H9 (cell line): ENCODE data around the gene ITPRIPL1. TPM values are rescaled to one million over a fixed set of nuclear protein-coding genes. Genes with fewer than 3 reads are reported as not detected.
A peak's percentile ranks its signal among the peaks of the same experiment; 100 is the strongest.

Experiments used
- DNase-seq: peaks from one replicate; pipeline ENCODE4 v3.0.0-alpha.2; 2017
- H2AFZ ChIP-seq: one replicate; pipeline ENCODE4 v1.6.1; 2013; ENCODE audit warnings: mild to moderate bottlenecking, low read length, control low read depth, moderate library complexity
- H2AK5ac ChIP-seq: 2 replicates; pipeline ENCODE4 v1.6.1; 2013; ENCODE audit warnings: low read length, control low read depth, mixed read lengths; ENCODE audit not compliant: insufficient read length
- H2BK120ac ChIP-seq: one replicate; pipeline ENCODE4 v1.6.1; 2013; ENCODE audit warnings: low read depth, mild to moderate bottlenecking, low read length, control low read depth, inconsistent platforms; ENCODE audit not compliant: poor library complexity, severe bottlenecking
- H2BK12ac ChIP-seq: 2 replicates; pipeline ENCODE4 v1.6.1; 2013; ENCODE audit warnings: low read length, control low read depth, mixed read lengths, low read depth; ENCODE audit not compliant: insufficient read length
- H2BK15ac ChIP-seq: 2 replicates; pipeline ENCODE4 v1.6.1; 2013; ENCODE audit warnings: low read depth, low read length, control low read depth
- H2BK20ac ChIP-seq: one replicate; pipeline ENCODE4 v1.6.1; 2013; ENCODE audit warnings: low read depth, mild to moderate bottlenecking, low read length, control low read depth, inconsistent platforms; ENCODE audit not compliant: poor library complexity, severe bottlenecking
- H2BK5ac ChIP-seq: 2 replicates; pipeline ENCODE4 v1.6.1; 2013; ENCODE audit warnings: low read length, control low read depth, mixed read lengths; ENCODE audit not compliant: insufficient read length
- H3K14ac ChIP-seq: 2 replicates; pipeline ENCODE4 v1.6.1; 2013; ENCODE audit warnings: low read length, control low read depth; ENCODE audit not compliant: insufficient read depth
- H3K18ac ChIP-seq: 2 replicates; pipeline ENCODE4 v1.6.1; 2013; ENCODE audit warnings: low read depth, mild to moderate bottlenecking, mixed read lengths, low read length, control low read depth; ENCODE audit not compliant: insufficient read length
- H3K23ac ChIP-seq: 2 replicates; pipeline ENCODE4 v1.6.1; 2013; ENCODE audit warnings: low read length, control low read depth, mixed read lengths, low read depth; ENCODE audit not compliant: insufficient read length
- H3K23me2 ChIP-seq: 2 replicates; pipeline ENCODE4 v1.6.1; 2013; ENCODE audit warnings: low read depth, mild to moderate bottlenecking, mixed read lengths, low read length, control low read depth; ENCODE audit not compliant: insufficient read length, poor library complexity, severe bottlenecking
- H3K27ac ChIP-seq: 2 replicates; pipeline ENCODE4 v1.5.1; 2013; ENCODE audit warnings: low read length, control low read depth, mixed read lengths, low read depth; ENCODE audit not compliant: insufficient read length
- H3K27me3 ChIP-seq: 2 replicates; pipeline ENCODE4 v1.6.1; 2013; ENCODE audit warnings: low read length, control low read depth, inconsistent platforms; ENCODE audit not compliant: insufficient read depth
- H3K4ac ChIP-seq: 2 replicates; pipeline ENCODE4 v1.6.1; 2013; ENCODE audit warnings: low read depth, mild to moderate bottlenecking, control low read depth, inconsistent platforms, low read length, moderate library complexity
- H3K4me1 ChIP-seq: 2 replicates; pipeline ENCODE4 v1.6.1; 2013; ENCODE audit warnings: low read length, control low read depth, inconsistent platforms; ENCODE audit not compliant: insufficient read depth
- H3K4me2 ChIP-seq: 2 replicates; pipeline ENCODE4 v1.6.1; 2013; ENCODE audit warnings: low read length, control low read depth, mixed read lengths; ENCODE audit not compliant: insufficient read length, insufficient read depth
- H3K56ac ChIP-seq: 2 replicates; pipeline ENCODE4 v1.6.1; 2013; ENCODE audit warnings: low read depth, mild to moderate bottlenecking, mixed read lengths, low read length, control low read depth; ENCODE audit not compliant: insufficient read length
- H3K79me1 ChIP-seq: 2 replicates; pipeline ENCODE4 v1.6.1; 2013; ENCODE audit warnings: low read depth, mild to moderate bottlenecking, moderate library complexity, low read length, control low read depth, inconsistent platforms; ENCODE audit not compliant: insufficient read depth, poor library complexity, severe bottlenecking
- H3K79me2 ChIP-seq: 2 replicates; pipeline ENCODE4 v1.6.1; 2013; ENCODE audit warnings: low read length, control low read depth, inconsistent platforms; ENCODE audit not compliant: insufficient read depth
- H3K9ac ChIP-seq: 2 replicates; pipeline ENCODE4 v1.6.1; 2013; ENCODE audit warnings: low read length, control low read depth, mixed read lengths; ENCODE audit not compliant: insufficient read length; ENCODE audit errors: extremely low read depth
- H3K9me3 ChIP-seq: one replicate; pipeline ENCODE4 v1.6.1; 2013; ENCODE audit warnings: low read depth, low read length, inconsistent platforms; ENCODE audit not compliant: control insufficient read depth
- H3T11ph ChIP-seq: one replicate; pipeline ENCODE4 v1.6.1; 2013; ENCODE audit warnings: mild to moderate bottlenecking, low read length, control low read depth, inconsistent platforms
- H4K20me1 ChIP-seq: one replicate; pipeline ENCODE4 v1.6.1; 2013; ENCODE audit not compliant: control insufficient read depth, insufficient read length, insufficient read depth
- H4K5ac ChIP-seq: 2 replicates; pipeline ENCODE4 v1.6.1; 2013; ENCODE audit warnings: low read depth, mild to moderate bottlenecking, mixed read lengths, low read length, control low read depth; ENCODE audit not compliant: insufficient read length
- H4K8ac ChIP-seq: replicated peaks from 2 replicates; pipeline ENCODE4 v1.6.1; 2013; ENCODE audit warnings: low read length, control low read depth, mixed read lengths, low read depth; ENCODE audit not compliant: insufficient read length
- H4K91ac ChIP-seq: 2 replicates; pipeline ENCODE4 v1.6.1; 2013; ENCODE audit warnings: low read depth, mild to moderate bottlenecking, moderate library complexity, mixed read lengths, low read length, control low read depth; ENCODE audit not compliant: insufficient read length
- H3K27ac Mint-ChIP-seq, 3 experiments: 2 replicates in 2 of 3; 3 replicates in 1 of 3; pipeline ENCODE4 v1.8.0; 2020 to 2021; ENCODE audit warnings: mixed read lengths in 3 of 3, mild to moderate bottlenecking in 1 of 3, moderate library complexity in 1 of 3
- H3K27me3 Mint-ChIP-seq: 2 replicates; pipeline ENCODE4 v1.8.0; 2021; ENCODE audit warnings: low read depth, mild to moderate bottlenecking, moderate library complexity, mixed read lengths
- H3K36me3 Mint-ChIP-seq, 3 experiments: 2 replicates in 2 of 3; 3 replicates in 1 of 3; pipeline ENCODE4 v1.8.0; 2020 to 2021; ENCODE audit warnings: low read depth in 3 of 3, mixed read lengths in 3 of 3; ENCODE audit not compliant: insufficient read depth in 1 of 3
- H3K4me1 Mint-ChIP-seq, 2 experiments: 2 replicates each; pipeline ENCODE4 v1.8.0; 2020; ENCODE audit warnings: mixed read lengths in 2 of 2
- H3K4me3 Mint-ChIP-seq, 2 experiments: 2 replicates in 1 of 2; 3 replicates in 1 of 2; pipeline ENCODE4 v1.8.0; 2020 to 2021; ENCODE audit warnings: mild to moderate bottlenecking in 2 of 2, mixed read lengths in 2 of 2, moderate library complexity in 1 of 2
- H3K9me3 Mint-ChIP-seq, 2 experiments: 2 replicates in 1 of 2; 3 replicates in 1 of 2; pipeline ENCODE4 v1.8.0; 2020; ENCODE audit warnings: mild to moderate bottlenecking in 2 of 2, mixed read lengths in 2 of 2, moderate library complexity in 1 of 2
- WGBS: extraction: QIAGEN DNeasy Blood & Tissue Kit; methylation state at CpG from one replicate; pipeline ENCODE4 v1.1.7; 2013; ENCODE audit warnings: missing lambda C conversion rate, low lambda C conversion rate, mixed read lengths; ENCODE audit not compliant: insufficient read length; ENCODE audit errors: extremely low coverage; 5-methylcytosine and 5-hydroxymethylcytosine counted together
- total RNA-seq: library from RNA; stranded (reverse); gene quantifications from 2 replicates; pipeline ENCODE4 v1.2.1, GENCODE V29; 2021
- TF ChIP-seq, protein P1 (sequence below): fragments of 200-600 bp; sonication (generic); conservative IDR thresholded peaks from 3 replicates; pipeline ENCODE4 v1.8.0; 2021; ENCODE audit warnings: antibody characterized with exemption, mild to moderate bottlenecking

Gene ITPRIPL1
- total RNA-seq, 1 experiment from 2014 or later = 16.3 TPM

DNA sequence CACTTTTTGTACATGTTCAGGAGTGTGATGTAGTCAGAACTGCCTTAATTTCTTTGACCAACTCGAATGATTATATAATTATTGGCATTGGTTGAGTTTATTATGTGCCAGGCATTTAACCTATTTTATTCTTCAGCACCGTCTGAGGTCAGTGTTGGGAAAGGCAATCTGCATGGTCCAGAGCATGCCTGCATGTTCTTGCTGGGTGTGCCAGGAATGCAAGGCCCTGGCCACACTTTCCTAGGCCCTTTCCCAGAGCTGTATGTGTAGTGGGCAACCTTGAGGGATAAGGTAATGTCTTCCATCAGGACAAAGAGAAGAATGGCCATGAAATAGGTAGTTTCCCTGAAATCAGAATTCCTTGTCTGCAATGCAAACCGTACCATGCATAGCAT lies 10.1 kb upstream of the ITPRIPL1 start:
- TF ChIP-seq, protein P1, sequence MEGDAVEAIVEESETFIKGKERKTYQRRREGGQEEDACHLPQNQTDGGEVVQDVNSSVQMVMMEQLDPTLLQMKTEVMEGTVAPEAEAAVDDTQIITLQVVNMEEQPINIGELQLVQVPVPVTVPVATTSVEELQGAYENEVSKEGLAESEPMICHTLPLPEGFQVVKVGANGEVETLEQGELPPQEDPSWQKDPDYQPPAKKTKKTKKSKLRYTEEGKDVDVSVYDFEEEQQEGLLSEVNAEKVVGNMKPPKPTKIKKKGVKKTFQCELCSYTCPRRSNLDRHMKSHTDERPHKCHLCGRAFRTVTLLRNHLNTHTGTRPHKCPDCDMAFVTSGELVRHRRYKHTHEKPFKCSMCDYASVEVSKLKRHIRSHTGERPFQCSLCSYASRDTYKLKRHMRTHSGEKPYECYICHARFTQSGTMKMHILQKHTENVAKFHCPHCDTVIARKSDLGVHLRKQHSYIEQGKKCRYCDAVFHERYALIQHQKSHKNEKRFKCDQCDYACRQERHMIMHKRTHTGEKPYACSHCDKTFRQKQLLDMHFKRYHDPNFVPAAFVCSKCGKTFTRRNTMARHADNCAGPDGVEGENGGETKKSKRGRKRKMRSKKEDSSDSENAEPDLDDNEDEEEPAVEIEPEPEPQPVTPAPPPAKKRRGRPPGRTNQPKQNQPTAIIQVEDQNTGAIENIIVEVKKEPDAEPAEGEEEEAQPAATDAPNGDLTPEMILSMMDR = no peak
- Histone ChIP-seq H3K4me2 (no peak overlapping the region), H3T11ph (no peak overlapping the region), H3K79me2 (no peaks in the 10 kb centered on the region), H3K4ac (no peak overlapping the region), H4K20me1 (no peaks in the 10 kb centered on the region), H3K56ac (no peak overlapping the region), H3K9ac (no peak overlapping the region), H2AK5ac (no peak overlapping the region), H3K9me3 (no peaks in the 10 kb centered on the region), H4K8ac (no peak overlapping the region), H4K5ac (no peak overlapping the region), H2AFZ (no peak overlapping the region), H4K91ac (no peak overlapping the region), H3K14ac (no peak overlapping the region), H3K79me1 (no peaks in the 10 kb centered on the region), H2BK12ac (peak overlapping the region; percentile 50), H3K27ac (no peak overlapping the region), H3K27me3 (no peaks in the 10 kb centered on the region; the same call in 1 of the 2 replicates), H3K18ac (no peak overlapping the region), H2BK15ac (no peak overlapping the region), H3K23ac (no peak overlapping the region), H3K4me1 (no peaks in the 10 kb centered on the region), H2BK120ac (no peak overlapping the region), H3K23me2 (no peaks in the 10 kb centered on the region), H2BK5ac (no peak overlapping the region), H2BK20ac (no peak overlapping the region)
- Mint-ChIP-seq H3K9me3 (no peaks in the 10 kb centered on the region), H3K4me3 (no peak overlapping the region), H3K27ac (no peak overlapping the region), H3K36me3 (no peaks in the 10 kb centered on the region; a peak in 1 of 7 replicates), H3K27me3 (peaks cover 39% of the 10 kb centered on the region), H3K4me1 (peaks cover 3 to 4% of the 10 kb centered on the region in 2 experiments; a peak in 1 of 4 replicates)
- no peak for DNase-seq
- no CpG with 5 or more reads among the region's 3 CpGs for WGBS
